GM11168 (cell line): ENCODE results near the gene ZNF814.
"Not testable (repeated sequence)": the region's sequence is repeated elsewhere in the genome, so short reads cannot be mapped to it uniquely, and the experiment has no call there.

ENCODE experiments used
- in situ Hi-C: fragments of 300-500 bp; cut with MboI; formaldehyde crosslinking; loops from one replicate; pipeline ENCODE4 v1.12.0; 2022; ENCODE audit warnings: low sequenced_read_pairs; ENCODE audit not compliant: unreplicated experiment

Gene ZNF814

GRCh38 chr19:57867868-57868492, 20.9 kb downstream of the ZNF814 start:
- in situ Hi-C loops, result no loop called here

GRCh38 chr19:57862351-57862750, 26.5 kb downstream of the ZNF814 start:
- in situ Hi-C loops, result not testable (repeated sequence)

- in situ Hi-C loops, result loop anchor here (5.0 kb wide), 1 partner anchor 48 kb away; no protein-coding TSS in a partner anchor
Observed at GRCh38 chr19:57854117-57854516, 34.7 kb downstream of the ZNF814 start.

DNA sequence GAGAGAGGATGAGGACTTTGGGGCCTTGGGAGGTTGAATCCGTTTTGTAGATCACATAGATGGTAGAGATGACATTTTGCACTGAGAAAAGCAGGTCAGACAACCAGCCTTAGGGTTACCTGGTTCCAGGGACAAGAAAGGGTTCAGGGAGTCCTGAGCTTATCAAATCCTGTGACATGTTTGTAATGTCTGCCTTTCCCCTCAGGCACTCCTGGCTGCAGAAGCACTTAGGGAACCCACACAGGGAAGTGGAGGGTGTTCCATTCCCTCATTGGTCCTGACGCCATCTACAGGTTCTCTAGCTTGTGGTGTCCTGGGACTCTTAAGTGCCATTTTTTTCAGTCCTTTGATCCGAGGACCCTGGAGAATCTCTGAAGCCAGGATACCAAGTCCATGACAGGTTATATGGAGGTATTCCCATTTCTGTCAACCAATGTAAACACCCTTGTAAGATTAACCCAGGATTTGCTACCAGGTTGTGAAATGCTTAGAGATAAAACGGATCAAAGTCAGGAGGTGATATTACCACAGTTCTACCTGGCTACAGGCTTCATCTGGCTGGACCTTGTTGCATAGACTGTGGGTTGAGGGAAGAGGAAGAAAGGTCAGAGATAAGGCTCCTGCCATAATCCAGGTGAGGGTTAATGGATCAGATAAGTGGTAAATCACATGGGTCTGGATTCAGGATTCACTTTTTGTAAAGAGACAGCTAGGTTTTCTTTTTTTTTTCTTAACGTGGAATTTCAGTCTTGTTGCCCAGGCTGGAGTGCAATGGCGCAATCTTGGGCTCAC, 36.8 kb downstream of the ZNF814 start:
- in situ Hi-C loops, result loop anchor here (5.0 kb wide), 1 partner anchor 50 kb away; no protein-coding TSS in a partner anchor

GRCh38 chr19:57850553-57851017, 38.3 kb downstream of the ZNF814 start:
- in situ Hi-C loops, result loop anchor here (5.0 kb wide), 1 partner anchor 52 kb away; no protein-coding TSS in a partner anchor

- in situ Hi-C loops, result loop anchor here (5.0 kb wide), 1 partner anchor 52 kb away; no protein-coding TSS in a partner anchor
Observed at GRCh38 chr19:57849666-57850473, 39.0 kb downstream of the ZNF814 start, which contains the start of gene ZNF587. ZNF587 (plus strand) TSS chr19:57849859; CDS start chr19:57850039, 180 bp downstream.

DNA sequence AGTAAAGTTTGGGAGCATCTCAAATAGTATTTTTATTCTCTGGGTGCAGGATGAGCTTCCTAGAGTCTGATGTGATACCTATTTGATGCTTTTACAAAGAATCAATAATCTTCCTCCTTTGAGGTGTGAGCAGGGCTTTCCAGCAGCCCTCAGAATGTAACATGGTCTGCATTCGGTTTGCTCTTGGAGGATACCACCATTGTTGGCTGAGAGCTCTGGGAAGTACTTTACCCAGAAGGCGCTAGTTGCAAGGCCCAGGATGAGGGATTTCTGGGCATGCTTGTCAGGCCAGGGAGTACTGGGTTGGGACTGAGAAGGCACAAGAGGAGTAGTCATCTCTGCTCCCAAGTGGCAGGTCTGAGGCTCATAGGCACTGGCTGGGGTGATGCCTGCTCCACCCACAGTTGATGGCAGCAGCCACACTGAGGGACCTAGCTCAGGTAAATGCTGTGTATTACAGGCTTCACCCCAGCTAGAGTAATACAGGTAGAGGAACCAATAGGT, 39.6 kb downstream of the ZNF814 start:
- in situ Hi-C loops, result not testable (repeated sequence)

- in situ Hi-C loops, result not testable (repeated sequence)
Observed at GRCh38 chr19:57847164-57847563, 41.7 kb downstream of the ZNF814 start.

- in situ Hi-C loops, result no loop called here
Observed at GRCh38 chr19:57841122-57841763, 47.6 kb downstream of the ZNF814 start.

- in situ Hi-C loops, result not testable (repeated sequence)
Observed at GRCh38 chr19:57838622-57839191, 50.1 kb downstream of the ZNF814 start.

DNA sequence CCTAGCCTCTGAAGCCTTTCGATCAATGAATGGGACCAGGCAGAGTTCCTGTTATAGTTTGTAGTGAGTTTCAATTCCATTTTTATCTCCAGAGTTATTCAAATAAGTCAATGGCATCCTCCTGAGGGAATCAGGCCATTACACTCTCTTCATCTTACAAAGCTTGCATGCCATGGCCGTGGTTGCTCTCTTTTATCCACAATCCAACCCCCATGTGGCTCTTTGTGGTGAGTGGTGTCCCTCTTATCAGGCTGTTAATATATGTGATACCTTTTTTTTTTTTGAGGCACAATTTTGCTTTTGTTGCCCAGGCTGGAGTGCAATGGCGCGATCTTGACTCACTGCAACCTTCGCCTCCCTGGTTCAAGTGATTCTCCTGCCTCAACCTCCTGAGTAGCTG, 51.8 kb downstream of the ZNF814 start:
- in situ Hi-C loops, result not testable (repeated sequence)

- in situ Hi-C loops, result no loop called here
Observed at GRCh38 chr19:57830071-57830602, 58.7 kb downstream of the ZNF814 start, which contains the start of gene ZNF587B. ZNF587B (plus strand) TSS chr19:57830299; CDS start chr19:57830529, 230 bp downstream.

- in situ Hi-C loops, result no loop called here
Observed at GRCh38 chr19:57829316-57829715, 59.5 kb downstream of the ZNF814 start.

GRCh38 chr19:57825511-57825910, 63.3 kb downstream of the ZNF814 start:
- in situ Hi-C loops, result no loop called here

GRCh38 chr19:57823608-57824007, 65.2 kb downstream of the ZNF814 start:
- in situ Hi-C loops, result not testable (repeated sequence)

GRCh38 chr19:57823155-57823554, 65.7 kb downstream of the ZNF814 start:
- in situ Hi-C loops, result not testable (repeated sequence)

GRCh38 chr19:57821501-57821900, 67.3 kb downstream of the ZNF814 start:
- in situ Hi-C loops, result not testable (repeated sequence)

DNA sequence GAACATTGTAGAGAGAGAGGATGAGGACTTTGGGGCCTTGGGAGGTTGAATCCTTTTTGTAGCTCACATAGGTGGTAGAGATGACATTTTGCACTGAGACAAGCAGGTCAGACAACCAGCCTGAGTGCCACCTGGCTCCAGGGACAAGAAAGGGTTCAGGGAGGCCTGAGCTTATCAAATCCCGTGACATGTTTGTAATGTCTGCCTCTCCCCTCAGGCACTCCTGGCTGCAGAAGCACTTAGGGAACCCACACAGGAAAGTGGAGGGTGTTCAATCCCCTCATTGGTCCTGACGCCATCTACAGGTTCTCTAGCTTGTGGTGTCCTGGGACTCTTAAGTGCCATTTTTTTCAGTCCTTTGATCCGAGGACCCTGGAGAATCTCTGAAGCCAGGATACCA, 67.7 kb downstream of the ZNF814 start:
- in situ Hi-C loops, result not testable (repeated sequence)

- in situ Hi-C loops, result no loop called here
Observed at GRCh38 chr19:57820599-57820998, 68.2 kb downstream of the ZNF814 start.
